ENCODE results near the gene TRIP13. TPM values are rescaled to one million over a fixed set of nuclear protein-coding genes. Genes with fewer than 3 reads are reported as not detected.

The TRIP13 gene
- total RNA-seq, 4 donors from 2014 or later, result 1.2 to 8.3 (median 3.5) TPM

DNA sequence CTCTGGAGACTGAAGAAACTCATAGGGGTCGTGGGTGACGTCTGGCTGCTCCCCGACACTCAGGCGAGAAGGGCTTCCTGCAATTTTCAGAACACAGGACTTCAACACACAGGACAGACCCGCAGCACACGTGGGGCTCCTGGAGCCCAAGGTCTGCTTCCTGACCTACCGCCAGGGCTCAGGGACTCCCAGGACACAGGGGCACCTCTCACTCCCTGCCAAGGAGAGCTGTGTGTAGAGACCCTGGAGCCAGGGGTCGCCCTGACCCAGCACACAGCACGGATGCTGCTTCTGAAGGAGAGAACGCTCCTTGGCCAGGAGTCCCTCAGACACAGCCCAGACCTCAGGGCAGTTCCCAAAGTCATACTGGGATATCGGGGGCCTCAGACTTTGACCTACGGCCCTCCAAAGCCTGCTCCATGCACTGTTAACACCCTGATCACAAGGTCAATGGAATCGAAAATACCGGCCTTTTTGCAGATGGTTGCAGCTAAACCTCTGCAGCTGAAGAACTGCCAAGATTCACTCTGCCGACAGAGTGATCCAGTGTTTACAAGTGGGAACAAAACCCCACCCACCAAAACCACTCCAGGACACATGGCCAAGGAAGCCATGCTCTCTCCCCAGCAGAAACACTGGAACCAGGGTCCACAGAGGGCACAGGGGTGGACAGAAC lies 28.1 kb upstream of the TRIP13 start:
- DNase-seq, result no peak

DNA sequence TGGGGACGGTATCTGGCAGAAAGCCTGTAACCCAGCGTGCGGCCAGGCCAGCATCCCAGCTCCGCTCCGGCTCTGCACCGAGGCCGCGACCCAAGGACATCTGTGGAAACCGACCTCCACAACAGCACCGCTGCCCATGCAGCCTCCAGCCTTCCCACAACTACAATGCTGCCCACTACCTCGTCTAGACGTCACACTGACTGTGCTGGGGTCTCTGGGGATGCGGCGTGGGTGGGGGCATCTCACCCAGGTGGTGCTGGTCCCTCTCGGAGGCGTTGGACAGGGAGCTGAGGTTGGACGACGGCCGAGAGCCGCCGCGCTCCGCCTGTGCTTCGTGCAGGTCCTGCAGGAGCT lies 27.5 kb upstream of the TRIP13 start:
- no peak for DNase-seq
- Histone ChIP-seq H3K4me1 (peaks cover 0 to 8% (median 0%) of the 10 kb centered on the region in 4 donors), H3K36me3 (peaks cover 0 to 69% (median 0%) of the 10 kb centered on the region in 3 donors), H3K27ac (no peak overlapping the region), H3K4me3 (no peak overlapping the region), H3K9me3 (no peaks in the 10 kb centered on the region), H3K27me3 (no peaks in the 10 kb centered on the region)
- TF ChIP-seq, protein P1, sequence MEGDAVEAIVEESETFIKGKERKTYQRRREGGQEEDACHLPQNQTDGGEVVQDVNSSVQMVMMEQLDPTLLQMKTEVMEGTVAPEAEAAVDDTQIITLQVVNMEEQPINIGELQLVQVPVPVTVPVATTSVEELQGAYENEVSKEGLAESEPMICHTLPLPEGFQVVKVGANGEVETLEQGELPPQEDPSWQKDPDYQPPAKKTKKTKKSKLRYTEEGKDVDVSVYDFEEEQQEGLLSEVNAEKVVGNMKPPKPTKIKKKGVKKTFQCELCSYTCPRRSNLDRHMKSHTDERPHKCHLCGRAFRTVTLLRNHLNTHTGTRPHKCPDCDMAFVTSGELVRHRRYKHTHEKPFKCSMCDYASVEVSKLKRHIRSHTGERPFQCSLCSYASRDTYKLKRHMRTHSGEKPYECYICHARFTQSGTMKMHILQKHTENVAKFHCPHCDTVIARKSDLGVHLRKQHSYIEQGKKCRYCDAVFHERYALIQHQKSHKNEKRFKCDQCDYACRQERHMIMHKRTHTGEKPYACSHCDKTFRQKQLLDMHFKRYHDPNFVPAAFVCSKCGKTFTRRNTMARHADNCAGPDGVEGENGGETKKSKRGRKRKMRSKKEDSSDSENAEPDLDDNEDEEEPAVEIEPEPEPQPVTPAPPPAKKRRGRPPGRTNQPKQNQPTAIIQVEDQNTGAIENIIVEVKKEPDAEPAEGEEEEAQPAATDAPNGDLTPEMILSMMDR (IDR thresholded peaks at IDR 0.05), result no peak
- TF ChIP-seq POLR2A (IDR thresholded peaks at IDR 0.05), result no peak

More for the DNA sequence above, 28.1 kb upstream of the TRIP13 start:
- Histone ChIP-seq H3K4me1 (peaks cover 0 to 8% (median 0%) of the 10 kb centered on the region in 4 donors), H3K4me3 (no peak overlapping the region), H3K27me3 (no peaks in the 10 kb centered on the region), H3K27ac (no peak overlapping the region), H3K9me3 (no peaks in the 10 kb centered on the region), H3K36me3 (peaks cover 0 to 64% (median 0%) of the 10 kb centered on the region in 3 donors)
- no peak for TF ChIP-seq POLR2A (IDR thresholded peaks at IDR 0.05)
- TF ChIP-seq, protein P1 (IDR thresholded peaks at IDR 0.05), result no peak

DNA sequence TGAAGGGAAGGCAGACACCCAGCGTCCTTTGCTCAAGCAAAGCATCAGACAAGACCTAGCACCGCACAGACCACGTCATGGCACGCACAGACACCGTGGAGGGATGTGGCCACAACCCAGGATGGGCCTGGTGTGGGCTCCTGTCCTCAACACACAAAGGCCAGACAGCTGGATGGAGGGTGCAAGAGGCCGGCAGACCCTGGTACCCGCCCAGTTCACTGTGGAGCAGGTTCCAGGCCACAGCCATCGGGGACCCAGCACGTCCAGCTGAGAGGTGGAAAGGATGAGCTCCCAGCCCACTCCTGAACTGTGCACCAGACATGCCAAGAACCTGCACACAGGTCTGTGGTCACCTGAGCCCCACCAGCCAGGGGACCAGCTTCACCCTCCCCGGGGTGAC lies 26.9 kb upstream of the TRIP13 start:
- H3K4me1 ChIP-seq, result peaks cover 0 to 8% (median 0%) of the 10 kb centered on the region in 4 donors
- H3K36me3 ChIP-seq, result peaks cover 0 to 75% (median 0%) of the 10 kb centered on the region in 3 donors
- H3K4me3 ChIP-seq, result no peak overlapping the region
- H3K27ac ChIP-seq, result no peak overlapping the region
- H3K9me3 ChIP-seq, result no peaks in the 10 kb centered on the region
- TF ChIP-seq POLR2A (IDR thresholded peaks at IDR 0.05), result no peak
- TF ChIP-seq, protein P1 (IDR thresholded peaks at IDR 0.05), result no peak
- DNase-seq, result no peak
- no peaks in the 10 kb centered on the region for H3K27me3 ChIP-seq

DNA sequence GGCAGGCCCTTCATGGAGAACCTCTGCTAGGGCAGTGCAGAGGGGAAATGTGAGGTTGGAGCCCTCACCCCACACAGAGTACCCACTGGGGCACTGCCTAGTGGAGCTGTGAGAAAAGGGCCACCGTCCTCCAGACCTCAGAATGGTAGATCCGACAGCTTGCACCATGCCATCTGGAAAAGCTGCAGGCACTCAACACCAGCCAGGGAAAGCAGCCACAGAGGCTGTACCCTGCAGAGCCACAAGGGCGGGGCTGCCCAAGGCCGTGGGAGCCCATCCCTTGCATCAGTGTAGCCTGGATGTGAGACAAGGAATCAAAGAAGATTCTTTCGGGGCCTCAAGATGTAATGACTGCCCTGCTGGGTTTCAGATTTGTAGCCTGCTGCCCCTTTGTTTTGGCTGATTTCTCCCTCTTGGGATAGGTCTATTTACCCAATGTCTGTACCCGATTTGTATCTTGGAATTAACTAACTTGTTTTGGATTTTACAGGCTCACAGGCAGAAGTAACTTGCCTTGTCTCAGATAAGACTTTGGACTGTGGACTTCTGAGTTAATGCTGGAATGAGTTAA lies 25.3 kb upstream of the TRIP13 start:
- TF ChIP-seq POLR2A (IDR thresholded peaks at IDR 0.05), result no peak
- TF ChIP-seq, protein P1 (IDR thresholded peaks at IDR 0.05), result peak in 3 of 6 experiments; percentile 24 to 35 (median 31)
- Histone ChIP-seq H3K4me1 (peaks cover 0 to 8% (median 0%) of the 10 kb centered on the region in 4 donors), H3K27ac (peak overlapping the region in 1 of 4 donors; percentile 34), H3K4me3 (no peak overlapping the region), H3K27me3 (no peaks in the 10 kb centered on the region), H3K36me3 (peaks cover 0 to 91% (median 0%) of the 10 kb centered on the region in 3 donors), H3K9me3 (no peaks in the 10 kb centered on the region)
- DNase-seq, result no peak

DNA sequence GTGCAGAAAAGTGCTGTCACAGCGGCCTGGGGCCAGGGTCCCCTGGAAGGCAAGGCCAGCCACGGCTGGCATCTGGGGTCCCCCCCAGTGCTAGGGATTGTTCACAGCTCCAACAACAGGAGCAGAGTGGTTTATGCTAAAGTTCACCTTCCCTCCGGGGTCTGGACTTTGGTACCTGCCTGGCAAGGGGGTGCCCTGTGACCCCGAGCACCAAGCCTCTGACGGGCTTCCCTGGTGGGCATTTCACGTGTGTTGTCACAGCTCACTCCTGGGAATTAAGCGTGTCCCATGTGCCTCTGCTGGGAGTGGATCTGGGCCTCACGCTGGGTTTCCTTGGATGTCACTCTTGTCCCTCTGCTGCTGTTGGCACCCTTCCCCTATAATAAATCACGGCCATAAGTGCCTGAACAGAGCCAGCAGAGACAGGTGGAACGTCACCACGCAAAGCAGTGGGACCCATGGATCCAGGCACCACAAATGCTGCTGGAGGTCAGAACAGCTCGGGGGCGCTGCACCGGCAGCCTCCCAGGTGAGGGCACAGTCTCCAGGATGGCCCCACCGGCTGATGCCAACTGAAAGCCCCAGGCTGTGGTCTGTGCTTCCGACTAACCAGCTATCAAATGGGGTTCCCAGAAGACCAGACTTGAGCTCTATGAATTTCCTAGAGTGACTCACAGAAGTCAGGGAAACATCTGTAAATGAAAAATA lies 24.1 kb upstream of the TRIP13 start:
- H3K27me3 ChIP-seq, result no peaks in the 10 kb centered on the region
- TF ChIP-seq POLR2A (IDR thresholded peaks at IDR 0.05), result no peak
- TF ChIP-seq, protein P1 (IDR thresholded peaks at IDR 0.05), result no peak
- peaks cover 0 to 91% (median 0%) of the 10 kb centered on the region in 3 donors for H3K36me3 ChIP-seq
- H3K4me3 ChIP-seq, result no peak overlapping the region
- H3K27ac ChIP-seq, result no peak overlapping the region
- DNase-seq, result no peak
- no peaks in the 10 kb centered on the region for H3K9me3 ChIP-seq
- H3K4me1 ChIP-seq, result peaks cover 0 to 8% (median 0%) of the 10 kb centered on the region in 4 donors

Data from Peyer's patch (tissue), 4 donors.